Hematopoietic multipotent progenitor cell treated with erythropoietin and hydrocortisone succinate and interleukin-3 and kit ligand, for 4 days (in vitro differentiated cells): ENCODE measurements around the gene PANK1.
"Not testable (repeated sequence)": the region's sequence is repeated elsewhere in the genome, so short reads cannot be mapped to it uniquely, and the experiment has no call there.

Experiments used
- DNase-seq: peaks from one replicate; pipeline ENCODE4 v3.0.0-alpha.2; 2015

Gene PANK1

GRCh38 chr10:89651916-89652573, 7.0 kb upstream of the PANK1 start:
- DNase-seq = no peak

GRCh38 chr10:89651205-89651915, 6.3 kb upstream of the PANK1 start:
- no peak for DNase-seq

- DNase-seq = no peak
Measured at GRCh38 chr10:89649051-89649450, 4.0 kb upstream of the PANK1 start.

DNA sequence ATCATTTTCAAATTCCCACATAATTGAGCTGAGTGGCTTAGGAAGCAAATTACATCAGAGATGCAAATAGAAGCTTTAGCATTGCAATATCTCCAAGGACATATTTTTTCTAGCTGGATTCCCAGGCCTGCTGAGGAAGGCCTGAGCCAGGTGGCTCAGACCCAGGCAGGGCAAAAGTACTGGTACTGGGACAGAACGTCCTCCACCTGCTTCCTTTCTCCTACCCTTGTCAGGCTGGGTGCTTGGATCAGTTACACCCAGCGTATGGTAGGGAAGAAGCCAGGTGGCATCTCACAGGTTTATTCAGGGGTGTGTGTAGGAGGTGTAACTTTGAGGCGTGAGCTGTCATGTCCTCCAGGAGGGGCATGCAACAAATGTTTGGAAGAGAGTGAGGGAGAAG, 3.0 kb upstream of the PANK1 start:
- no peak for DNase-seq

DNA sequence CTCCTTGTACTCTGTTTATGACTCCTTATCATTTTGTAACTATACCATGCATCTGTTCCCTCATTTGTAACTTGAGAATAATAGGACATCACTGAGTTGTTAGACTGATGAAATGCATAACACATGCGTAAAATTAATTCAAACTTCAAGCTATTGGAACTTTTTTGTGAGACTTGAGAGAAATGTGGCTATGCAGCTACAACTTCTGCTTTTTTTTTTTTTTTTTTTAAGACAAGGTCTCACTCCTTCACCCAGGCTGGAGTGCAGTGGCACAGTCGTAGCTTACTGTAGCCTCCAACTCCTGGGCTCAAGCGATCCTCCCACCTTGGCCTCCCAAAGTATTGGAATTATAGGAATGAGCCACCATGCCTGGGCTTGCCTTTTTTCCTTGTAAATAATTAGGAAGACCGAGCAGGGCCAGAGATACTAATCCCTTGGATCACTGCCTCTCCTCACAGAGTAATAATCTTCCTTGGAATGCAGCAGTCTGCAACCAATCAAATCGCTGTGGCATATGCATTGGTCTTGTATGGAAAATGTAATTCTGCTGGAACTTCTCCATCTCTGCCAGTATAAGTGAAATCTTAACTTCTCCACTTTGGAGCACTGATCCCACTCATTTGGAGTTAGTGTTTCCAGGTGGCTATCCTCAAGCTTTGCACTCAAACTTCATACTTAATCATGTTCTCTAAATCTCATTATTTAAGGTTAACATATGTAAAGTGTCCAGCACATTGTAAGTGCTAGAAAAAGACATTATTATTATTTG, 2.0 kb upstream of the PANK1 start:
- peak; percentile 65 for DNase-seq

GRCh38 chr10:89645742-89646172, 715 bp upstream of the PANK1 start:
- peak; percentile 38 for DNase-seq

GRCh38 chr10:89644691-89644966, 413 bp downstream of the PANK1 start:
- no peak for DNase-seq

- peak; percentile 99 for DNase-seq
Measured at GRCh38 chr10:89643812-89644690, 991 bp downstream of the PANK1 start.

DNA sequence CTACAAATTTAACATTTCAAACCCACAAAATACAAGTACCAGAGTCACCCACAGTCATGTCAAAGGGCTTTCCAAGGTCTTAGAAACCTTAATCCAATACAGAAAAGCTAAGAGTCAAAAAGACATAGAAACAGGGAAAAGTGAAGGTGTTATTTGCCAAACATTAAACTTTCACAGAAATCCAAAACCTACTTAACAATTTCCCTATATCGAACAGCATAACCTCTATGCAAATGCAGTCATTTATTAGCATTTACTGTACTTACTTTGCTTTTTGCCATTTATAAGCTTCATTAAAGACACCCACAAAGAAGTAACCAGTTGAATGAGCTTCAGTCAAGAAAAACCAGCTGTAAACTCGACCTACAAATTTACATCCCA, 1.6 kb downstream of the PANK1 start:
- DNase-seq = no peak

GRCh38 chr10:89642193-89642592, 2.8 kb downstream of the PANK1 start:
- no peak for DNase-seq

GRCh38 chr10:89640241-89640640, 4.8 kb downstream of the PANK1 start:
- DNase-seq = no peak

DNA sequence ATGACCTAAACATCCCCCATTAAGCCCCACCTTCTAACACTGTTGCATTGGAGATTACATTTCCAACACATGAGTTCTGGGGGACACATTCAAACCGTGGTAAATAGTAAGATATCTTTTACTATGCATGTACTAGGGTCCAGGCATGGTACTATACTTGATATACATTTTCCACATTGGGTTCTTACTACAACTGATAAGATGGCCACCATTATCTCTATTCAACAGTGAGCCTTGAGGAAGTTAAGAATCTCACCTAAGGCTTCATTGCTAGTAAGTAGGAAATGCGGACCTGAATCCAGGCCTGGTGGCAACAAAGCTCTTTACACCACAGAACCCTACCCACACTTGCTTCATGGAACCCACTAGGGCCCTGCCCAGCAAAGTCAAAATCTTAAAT, 5.7 kb downstream of the PANK1 start:
- DNase-seq = peak; percentile 59

DNA sequence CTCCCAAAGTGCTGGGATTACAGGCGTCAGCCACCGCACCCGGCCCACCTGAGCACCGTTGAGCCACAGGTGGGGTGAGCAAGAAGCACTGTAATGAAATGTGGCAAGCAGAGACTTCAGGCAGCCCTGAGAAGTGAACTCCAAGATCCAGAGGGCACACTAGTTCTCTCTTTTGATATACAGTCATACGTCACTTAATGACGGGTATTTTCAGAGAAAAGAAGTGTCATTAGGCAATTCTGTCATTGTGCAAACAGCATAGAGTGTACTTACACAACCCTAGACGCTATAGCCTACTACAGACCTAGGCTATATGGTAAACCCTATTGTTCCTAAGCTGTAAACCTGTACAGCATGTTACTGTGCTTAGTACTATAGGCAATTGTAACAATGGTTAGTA, 7.9 kb downstream of the PANK1 start:
- DNase-seq = peak; percentile 60

- DNase-seq = no peak
Measured at GRCh38 chr10:89634637-89635036, 10.4 kb downstream of the PANK1 start.

- no peak for DNase-seq
Measured at GRCh38 chr10:89633484-89633883, 11.6 kb downstream of the PANK1 start.

DNA sequence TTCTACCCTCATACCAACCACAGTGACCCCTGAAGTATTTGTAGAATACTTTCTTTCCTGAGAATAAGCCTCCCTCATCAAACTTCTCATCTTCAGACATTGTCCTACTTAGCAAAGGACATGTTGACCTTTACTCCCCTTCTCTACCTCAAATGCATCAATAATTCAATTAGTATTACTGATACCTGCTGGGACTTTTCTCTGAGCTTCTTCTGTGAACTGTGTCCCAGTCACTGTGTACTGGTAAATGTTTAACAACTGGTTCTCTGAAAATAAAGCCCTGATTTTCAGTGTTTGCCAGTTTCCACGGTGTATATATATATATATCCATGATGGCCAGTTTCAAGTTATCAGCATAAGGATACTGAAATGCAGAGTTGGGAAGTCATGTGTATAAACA, 12.2 kb downstream of the PANK1 start:
- DNase-seq = no peak

- DNase-seq = peak; percentile 60
Measured at GRCh38 chr10:89627830-89628229, 17.2 kb downstream of the PANK1 start.

GRCh38 chr10:89625041-89625765, 19.8 kb downstream of the PANK1 start:
- DNase-seq = no peak

DNA sequence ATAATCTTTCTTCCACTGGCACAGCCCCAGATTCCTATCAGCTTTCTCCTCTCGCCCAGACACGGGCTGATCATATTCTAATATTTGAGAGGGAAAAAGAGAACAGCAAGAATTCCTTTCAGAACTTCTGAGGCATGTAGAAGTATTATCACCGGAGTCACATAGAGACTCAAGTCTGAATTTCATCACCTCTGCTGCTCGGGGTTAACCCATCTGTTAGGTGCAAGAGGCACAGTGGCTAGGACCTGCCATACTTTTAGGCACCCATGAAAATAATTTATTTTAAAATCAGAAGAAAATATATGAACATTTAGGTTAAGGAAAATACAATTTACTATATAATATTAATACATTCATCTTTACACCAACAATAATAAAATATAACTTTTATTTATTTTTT, 21.0 kb downstream of the PANK1 start:
- DNase-seq = no peak

GRCh38 chr10:89622151-89622550, 22.9 kb downstream of the PANK1 start:
- no peak for DNase-seq

DNA sequence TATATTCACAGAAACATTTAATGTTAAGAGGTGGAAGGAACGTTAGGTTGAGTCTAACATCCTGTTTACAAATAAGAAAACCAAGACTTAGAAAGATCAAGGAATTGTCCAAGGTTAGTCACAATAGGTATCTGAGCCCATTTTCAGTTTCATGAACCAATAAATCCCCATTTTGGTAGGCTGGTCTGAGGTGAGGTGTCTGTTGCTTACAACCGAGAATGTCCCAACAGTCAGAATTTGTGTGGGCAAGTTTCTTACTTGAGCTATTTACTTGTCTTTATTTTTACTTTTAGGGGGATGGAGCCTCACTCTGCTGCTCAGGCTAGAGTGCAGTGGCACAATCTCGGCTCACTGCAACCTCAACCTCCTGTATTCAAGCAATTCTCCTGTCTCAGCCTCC, 23.6 kb downstream of the PANK1 start:
- no peak for DNase-seq

GRCh38 chr10:89620296-89620695, 24.7 kb downstream of the PANK1 start:
- not testable (repeated sequence) for DNase-seq

- DNase-seq = no peak
Measured at GRCh38 chr10:89615824-89616223, 29.2 kb downstream of the PANK1 start.
